ENCODE results near the gene RHOXF1. TPM values are rescaled to one million over a fixed set of nuclear protein-coding genes. Genes with fewer than 3 reads are reported as not detected.
"Not testable (repeated sequence)": the region's sequence is repeated elsewhere in the genome, so short reads cannot be mapped to it uniquely, and the experiment has no call there.

Gene RHOXF1, protein sequence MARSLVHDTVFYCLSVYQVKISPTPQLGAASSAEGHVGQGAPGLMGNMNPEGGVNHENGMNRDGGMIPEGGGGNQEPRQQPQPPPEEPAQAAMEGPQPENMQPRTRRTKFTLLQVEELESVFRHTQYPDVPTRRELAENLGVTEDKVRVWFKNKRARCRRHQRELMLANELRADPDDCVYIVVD
- total RNA-seq = not detected in 2 replicates

DNA sequence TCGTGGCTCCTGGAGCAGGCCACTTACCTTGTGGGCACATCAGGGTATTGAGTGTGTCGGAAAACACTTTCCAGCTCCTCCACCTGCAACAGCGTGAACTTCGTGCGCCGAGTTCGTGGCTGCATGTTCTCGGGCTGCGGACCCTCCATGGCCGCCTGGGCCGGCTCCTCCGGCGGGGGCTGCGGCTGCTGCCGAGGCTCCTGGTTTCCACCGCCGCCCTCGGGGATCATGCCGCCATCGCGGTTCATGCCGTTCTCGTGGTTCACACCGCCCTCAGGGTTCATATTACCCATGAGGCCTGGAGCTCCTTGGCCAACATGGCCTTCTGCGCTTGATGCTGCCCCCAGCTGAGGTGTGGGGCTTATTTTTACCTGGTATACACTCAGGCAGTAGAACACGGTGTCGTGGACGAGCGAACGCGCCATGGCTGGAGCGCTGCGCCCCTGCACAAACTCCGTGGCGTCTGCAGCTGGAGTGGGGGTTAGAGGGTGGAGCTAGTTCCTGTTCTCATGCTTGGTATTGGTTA is at the start of gene RHOXF1:
TSS of gene RHOXF1 (minus strand) at position 476 of the 526 bp plus-strand sequence. CDS start at position 425, 51 bp downstream.
- H3K27me3 Mint-ChIP-seq (ENCODE audit: insufficient read depth) = peaks cover 2% of the 10 kb centered on the region
- no peaks in the 10 kb centered on the region for H3K36me3 Mint-ChIP-seq (ENCODE audit: low read depth)
- no peak for DNase-seq (ENCODE audit: low spot score)
- H3K4me3 Mint-ChIP-seq = no peak within 1 kb of the TSS
- H3K9me3 Mint-ChIP-seq = no peaks in the 10 kb centered on the region
- intact Hi-C loops (cut with micrococcal nuclease) = no loop called here
- H3K27ac Mint-ChIP-seq = no peak within 1 kb of the TSS
- no peaks in the 10 kb centered on the region for H3K4me1 Mint-ChIP-seq (ENCODE audit: low read depth)

GRCh38 chrX:120159086-120159485 is 43.4 kb upstream of the RHOXF1 start:
- H3K9me3 Mint-ChIP-seq; H3K27me3 Mint-ChIP-seq (ENCODE audit: insufficient read depth); H3K4me3 Mint-ChIP-seq: not testable (repeated sequence)

DNA sequence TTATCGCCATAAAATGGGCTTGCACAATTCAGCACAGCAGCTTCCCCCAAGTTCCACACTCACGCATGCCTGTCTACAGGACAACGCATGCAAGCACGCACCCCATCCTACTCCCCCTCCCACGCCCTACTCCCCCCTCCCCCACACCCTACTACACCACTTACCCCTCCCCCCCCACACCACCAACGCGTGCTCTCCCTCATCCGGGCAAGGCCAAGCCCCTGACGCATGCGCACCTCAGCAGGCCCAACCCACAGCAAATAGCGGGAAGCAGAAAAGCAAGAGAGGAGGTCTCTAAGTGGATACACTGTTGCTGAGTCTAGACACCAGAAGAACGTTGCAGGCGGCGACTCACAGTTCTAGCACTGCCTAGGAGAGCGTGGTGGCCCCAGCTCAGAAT is 42.6 kb upstream of the RHOXF1 start, which contains the start of gene RHOXF2:
TSS of gene RHOXF2 (plus strand) at position 301 of the 400 bp plus-strand sequence. CDS start 138 bp downstream, outside the sequence.
- H3K36me3 Mint-ChIP-seq (ENCODE audit: low read depth); intact Hi-C loops (cut with micrococcal nuclease); H3K27me3 Mint-ChIP-seq (ENCODE audit: insufficient read depth); H3K4me1 Mint-ChIP-seq (ENCODE audit: low read depth); DNase-seq (ENCODE audit: low spot score); H3K4me3 Mint-ChIP-seq; H3K9me3 Mint-ChIP-seq; H3K27ac Mint-ChIP-seq: not testable (repeated sequence)

More at GRCh38 chrX:120159086-120159485, 43.4 kb upstream of the RHOXF1 start:
- DNase-seq (ENCODE audit: low spot score); H3K4me1 Mint-ChIP-seq (ENCODE audit: low read depth); H3K36me3 Mint-ChIP-seq (ENCODE audit: low read depth); intact Hi-C loops (cut with micrococcal nuclease); H3K27ac Mint-ChIP-seq: not testable (repeated sequence)

GRCh38 chrX:120150109-120150744 is 34.5 kb upstream of the RHOXF1 start:
- DNase-seq (ENCODE audit: low spot score); H3K27ac Mint-ChIP-seq; intact Hi-C loops (cut with micrococcal nuclease): not testable (repeated sequence)

GRCh38 chrX:120147537-120147936 is 31.8 kb upstream of the RHOXF1 start:
- Mint-ChIP-seq H3K27me3 (ENCODE audit: insufficient read depth) (no peaks in the 10 kb centered on the region), H3K27ac (no peak overlapping the region), H3K36me3 (ENCODE audit: low read depth) (peaks cover 4% of the 10 kb centered on the region), H3K4me3 (no peak overlapping the region), H3K4me1 (ENCODE audit: low read depth) (peaks cover 36% of the 10 kb centered on the region), H3K9me3 (peaks cover 4% of the 10 kb centered on the region)
- DNase-seq (ENCODE audit: low spot score) = no peak
- intact Hi-C loops (cut with micrococcal nuclease) = loop anchor here (10.0 kb wide), 1 partner anchor 77 kb away; no protein-coding TSS in a partner anchor

More at GRCh38 chrX:120150109-120150744, 34.5 kb upstream of the RHOXF1 start:
- H3K36me3 Mint-ChIP-seq (ENCODE audit: low read depth); H3K4me3 Mint-ChIP-seq; H3K27me3 Mint-ChIP-seq (ENCODE audit: insufficient read depth); H3K9me3 Mint-ChIP-seq: not testable (repeated sequence)
- peaks cover 13% of the 10 kb centered on the region for H3K4me1 Mint-ChIP-seq (ENCODE audit: low read depth)

DNA sequence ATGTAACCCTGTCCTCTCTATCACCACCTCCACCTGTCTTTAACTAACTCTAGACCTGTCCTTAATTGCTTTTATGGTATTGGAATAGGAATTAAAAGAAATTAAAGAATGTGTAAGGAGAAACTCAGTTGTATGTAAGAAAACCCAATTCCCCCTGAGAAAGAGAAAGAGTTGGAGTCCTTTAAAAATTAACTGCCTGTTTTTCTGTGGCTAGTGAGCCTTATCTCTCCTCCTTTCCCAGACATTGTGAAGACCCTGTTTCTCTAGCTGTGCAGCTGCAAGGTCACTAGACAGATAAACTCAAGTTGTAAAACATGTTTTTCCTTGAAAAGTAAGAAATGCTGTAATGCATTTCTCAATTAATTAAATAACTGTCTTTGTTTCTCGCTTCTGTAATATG is 30.6 kb upstream of the RHOXF1 start:
- not testable (repeated sequence) for H3K36me3 Mint-ChIP-seq (ENCODE audit: low read depth)
- intact Hi-C loops (cut with micrococcal nuclease) = loop anchor here (10.0 kb wide), 1 partner anchor 78 kb away; no protein-coding TSS in a partner anchor
- peak overlapping the region; percentile 37 for H3K27ac Mint-ChIP-seq

GRCh38 chrX:120145295-120145925 is 29.7 kb upstream of the RHOXF1 start:
- DNase-seq (ENCODE audit: low spot score) = no peak
- Mint-ChIP-seq H3K27me3 (ENCODE audit: insufficient read depth) (peaks cover 3% of the 10 kb centered on the region), H3K4me3 (no peak overlapping the region), H3K4me1 (ENCODE audit: low read depth) (peaks cover 40% of the 10 kb centered on the region), H3K27ac (peak overlapping the region; percentile 73), H3K9me3 (peaks cover 5% of the 10 kb centered on the region), H3K36me3 (ENCODE audit: low read depth) (peaks cover 6% of the 10 kb centered on the region)
- intact Hi-C loops (cut with micrococcal nuclease) = loop anchor here (10.0 kb wide), 1 partner anchor 79 kb away; no protein-coding TSS in a partner anchor

More for the DNA sequence above, 30.6 kb upstream of the RHOXF1 start:
- not testable (repeated sequence) for H3K9me3 Mint-ChIP-seq; DNase-seq (ENCODE audit: low spot score); H3K27me3 Mint-ChIP-seq (ENCODE audit: insufficient read depth); H3K4me3 Mint-ChIP-seq
- peaks cover 40% of the 10 kb centered on the region for H3K4me1 Mint-ChIP-seq (ENCODE audit: low read depth)

DNA sequence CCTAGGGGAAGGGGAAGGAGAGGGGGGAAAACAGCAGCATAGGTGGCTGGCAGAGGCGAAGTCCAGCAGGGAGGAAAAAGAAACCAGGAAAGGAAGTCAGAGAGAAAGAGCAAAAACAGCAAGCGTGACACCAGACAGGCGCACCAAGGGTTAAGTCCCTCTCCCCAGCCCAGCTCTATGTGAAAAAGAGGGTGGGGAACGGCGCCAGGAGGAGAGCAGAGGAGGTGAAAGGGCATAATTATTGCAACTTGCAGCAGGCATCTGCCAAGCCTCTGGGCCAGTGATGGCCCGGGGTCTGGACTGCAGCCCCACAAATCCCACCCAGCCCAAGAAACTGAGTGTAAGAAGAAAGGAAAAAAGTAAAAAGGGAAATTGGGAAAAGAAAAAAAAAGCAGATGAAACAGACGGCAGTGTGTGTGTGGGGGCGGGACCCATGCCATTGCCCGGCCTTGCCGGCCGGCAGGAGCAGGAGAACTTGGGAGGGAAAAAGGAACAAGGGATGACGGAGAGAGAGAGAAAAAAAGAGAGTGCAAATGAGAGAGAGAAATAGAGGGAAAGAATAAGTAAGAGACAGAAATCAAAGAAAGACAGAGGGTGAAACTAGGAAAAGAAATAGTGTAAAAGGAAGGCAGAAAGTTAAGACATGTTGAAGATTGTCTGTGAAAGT is 28.6 kb upstream of the RHOXF1 start:
- peaks cover 40% of the 10 kb centered on the region for H3K4me1 Mint-ChIP-seq (ENCODE audit: low read depth)
- no peak for DNase-seq (ENCODE audit: low spot score)
- intact Hi-C loops (cut with micrococcal nuclease) = loop anchor here (10.0 kb wide), 1 partner anchor 80 kb away; no protein-coding TSS in a partner anchor
- H3K9me3 Mint-ChIP-seq = peaks cover 5% of the 10 kb centered on the region
- peak overlapping the region; percentile 74 for H3K27ac Mint-ChIP-seq
- H3K27me3 Mint-ChIP-seq (ENCODE audit: insufficient read depth) = peaks cover 3% of the 10 kb centered on the region
- H3K36me3 Mint-ChIP-seq (ENCODE audit: low read depth) = peaks cover 6% of the 10 kb centered on the region
- peak overlapping the region; percentile 68 for H3K4me3 Mint-ChIP-seq

DNA sequence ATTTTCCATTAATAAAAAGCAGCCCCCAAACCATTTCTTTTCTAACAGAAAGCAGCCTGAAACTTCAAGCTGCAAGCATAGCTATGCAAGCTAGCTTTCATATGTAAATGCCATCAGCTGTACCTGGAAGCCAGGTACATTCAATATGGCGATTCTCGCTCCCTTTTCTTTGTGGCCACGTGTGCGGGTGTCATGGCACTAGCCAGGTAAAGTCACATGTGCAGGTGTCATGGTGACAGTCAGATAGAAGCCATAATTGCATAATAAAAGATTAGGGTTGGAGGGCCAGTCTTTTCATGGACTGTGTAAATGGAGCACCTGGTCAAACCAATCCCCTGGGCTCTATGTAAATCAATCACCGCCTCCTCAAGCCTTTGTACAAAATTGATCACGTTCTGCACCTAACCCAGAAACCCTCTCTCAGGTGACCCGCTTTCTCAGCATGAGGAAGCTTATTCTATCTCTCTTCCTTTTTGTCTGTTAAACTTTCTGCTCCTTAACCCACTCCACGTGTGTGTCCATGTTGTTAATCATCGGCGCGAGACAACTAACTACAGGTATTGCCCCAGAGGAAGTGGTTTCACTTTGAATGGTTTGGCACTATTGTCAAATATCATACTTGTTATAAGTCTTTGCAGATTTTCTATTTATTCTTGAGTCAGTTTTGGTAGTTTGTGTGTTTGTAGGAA is 24.7 kb upstream of the RHOXF1 start:
- peaks cover 3% of the 10 kb centered on the region for H3K27me3 Mint-ChIP-seq (ENCODE audit: insufficient read depth)
- intact Hi-C loops (cut with micrococcal nuclease) = loop anchor here (10.0 kb wide), 1 partner anchor 84 kb away; no protein-coding TSS in a partner anchor
- H3K4me3 Mint-ChIP-seq = no peak overlapping the region
- DNase-seq (ENCODE audit: low spot score) = no peak
- H3K27ac Mint-ChIP-seq = no peak overlapping the region
- peaks cover 3% of the 10 kb centered on the region for H3K36me3 Mint-ChIP-seq (ENCODE audit: low read depth)
- H3K4me1 Mint-ChIP-seq (ENCODE audit: low read depth) = peaks cover 35% of the 10 kb centered on the region
- H3K9me3 Mint-ChIP-seq = peaks cover 5% of the 10 kb centered on the region

GRCh38 chrX:120137439-120137838 is 21.7 kb upstream of the RHOXF1 start:
- DNase-seq (ENCODE audit: low spot score) = no peak
- Mint-ChIP-seq H3K27ac (no peak overlapping the region), H3K36me3 (ENCODE audit: low read depth) (peaks cover under 1% of the 10 kb centered on the region), H3K9me3 (peaks cover under 1% of the 10 kb centered on the region), H3K27me3 (ENCODE audit: insufficient read depth) (peaks cover 3% of the 10 kb centered on the region), H3K4me1 (ENCODE audit: low read depth) (peaks cover 12% of the 10 kb centered on the region), H3K4me3 (no peak overlapping the region)
- intact Hi-C loops (cut with micrococcal nuclease) = loop anchor here (10.0 kb wide), 1 partner anchor 643 kb away; no protein-coding TSS in a partner anchor

GRCh38 chrX:120136840-120137239 is 21.1 kb upstream of the RHOXF1 start:
- H3K4me1 Mint-ChIP-seq (ENCODE audit: low read depth) = peaks cover 9% of the 10 kb centered on the region
- intact Hi-C loops (cut with micrococcal nuclease) = loop anchor here (10.0 kb wide), 1 partner anchor 642 kb away; no protein-coding TSS in a partner anchor
- no peak overlapping the region for H3K27ac Mint-ChIP-seq
- DNase-seq (ENCODE audit: low spot score) = no peak
- H3K4me3 Mint-ChIP-seq = no peak overlapping the region
- peaks cover 3% of the 10 kb centered on the region for H3K27me3 Mint-ChIP-seq (ENCODE audit: insufficient read depth)
- H3K36me3 Mint-ChIP-seq (ENCODE audit: low read depth) = no peaks in the 10 kb centered on the region
- H3K9me3 Mint-ChIP-seq = no peaks in the 10 kb centered on the region

GRCh38 chrX:120136128-120136527 is 20.4 kb upstream of the RHOXF1 start:
- intact Hi-C loops (cut with micrococcal nuclease) = loop anchor here (10.0 kb wide), 1 partner anchor 641 kb away; no protein-coding TSS in a partner anchor
- H3K4me3 Mint-ChIP-seq = peak overlapping the region; percentile 20
- no peaks in the 10 kb centered on the region for H3K36me3 Mint-ChIP-seq (ENCODE audit: low read depth)
- H3K9me3 Mint-ChIP-seq = no peaks in the 10 kb centered on the region
- no peak overlapping the region for H3K27ac Mint-ChIP-seq
- DNase-seq (ENCODE audit: low spot score) = no peak
- peaks cover 3% of the 10 kb centered on the region for H3K27me3 Mint-ChIP-seq (ENCODE audit: insufficient read depth)
- peaks cover 9% of the 10 kb centered on the region for H3K4me1 Mint-ChIP-seq (ENCODE audit: low read depth)

Measured in activated T-helper 1 cell treated with anti-CD3 and anti-CD28 coated beads, Interleukin-12 subunit alpha, Interleukin-12 subunit beta, Interleukin-2, Interleukin-4 antibody, amounts not matched to agents 30 ng/mL and 10 ng/mL and 1 ng/mL, durations not matched to agents 14 hours and 24 hours and 36 hours (primary cell).